Spleen (tissue), 7 donors: ENCODE results near the gene DDX41.
"Not testable (repeated sequence)": the region's sequence is repeated elsewhere in the genome, so short reads cannot be mapped to it uniquely, and the experiment has no call there.

Experiments
- POLR2AphosphoS5 ChIP-seq, 3 donors: sonication (generic); formaldehyde crosslinking; IDR thresholded peaks; one replicate each; pipeline ENCODE4 v1.5.1; 2017; ENCODE audit warnings: antibody characterized with exemption in 3 of 3
- TF ChIP-seq, protein P1 (sequence below), 11 experiments: fragments of 200-600 bp in 7 of 11; fragments of 450-650 bp in 4 of 11; sonication (generic) in 4 of 11; IDR thresholded peaks in 8 of 11; conservative IDR thresholded peaks in 3 of 11; 1 replicate in 7 of 11; 2 replicates in 4 of 11; pipeline versions ENCODE4 v1.4.0 to v1.8.0; 2016 to 2021; ENCODE audit warnings: antibody characterized with exemption in 11 of 11, inconsistent platforms in 4 of 11, mild to moderate bottlenecking in 1 of 11
- donor health status: DM: no; HTN: no; CAD: no; lungs with moderate emphysema.
- donor health status: DM: no; HTN: no; CAD: no.
- donor health status: DM: no; HTN: no; CAD: no.

DNA sequence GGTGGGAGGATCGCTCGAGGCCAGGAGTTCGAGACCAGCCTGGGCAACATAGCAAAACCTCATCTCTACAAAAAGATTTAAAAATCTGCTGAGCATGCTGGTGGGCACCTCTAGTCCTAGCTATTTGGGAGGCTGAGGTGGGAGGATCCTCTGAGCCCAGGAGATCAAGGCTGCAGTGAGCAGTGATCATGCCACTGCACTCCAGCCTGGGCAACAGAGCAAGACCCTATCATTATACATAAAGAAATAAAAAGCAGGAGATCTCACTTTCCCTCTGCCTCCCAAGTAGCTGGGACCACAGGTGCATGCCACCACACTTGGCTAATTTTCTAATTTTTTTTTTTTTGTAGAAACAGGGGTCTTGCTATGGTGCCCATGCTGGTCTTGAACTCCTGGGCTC is 31.0 kb downstream of the DDX41 start:
- TF ChIP-seq POLR2AphosphoS5 (IDR thresholded peaks at IDR 0.05), result not testable (repeated sequence)
- TF ChIP-seq, protein P1, sequence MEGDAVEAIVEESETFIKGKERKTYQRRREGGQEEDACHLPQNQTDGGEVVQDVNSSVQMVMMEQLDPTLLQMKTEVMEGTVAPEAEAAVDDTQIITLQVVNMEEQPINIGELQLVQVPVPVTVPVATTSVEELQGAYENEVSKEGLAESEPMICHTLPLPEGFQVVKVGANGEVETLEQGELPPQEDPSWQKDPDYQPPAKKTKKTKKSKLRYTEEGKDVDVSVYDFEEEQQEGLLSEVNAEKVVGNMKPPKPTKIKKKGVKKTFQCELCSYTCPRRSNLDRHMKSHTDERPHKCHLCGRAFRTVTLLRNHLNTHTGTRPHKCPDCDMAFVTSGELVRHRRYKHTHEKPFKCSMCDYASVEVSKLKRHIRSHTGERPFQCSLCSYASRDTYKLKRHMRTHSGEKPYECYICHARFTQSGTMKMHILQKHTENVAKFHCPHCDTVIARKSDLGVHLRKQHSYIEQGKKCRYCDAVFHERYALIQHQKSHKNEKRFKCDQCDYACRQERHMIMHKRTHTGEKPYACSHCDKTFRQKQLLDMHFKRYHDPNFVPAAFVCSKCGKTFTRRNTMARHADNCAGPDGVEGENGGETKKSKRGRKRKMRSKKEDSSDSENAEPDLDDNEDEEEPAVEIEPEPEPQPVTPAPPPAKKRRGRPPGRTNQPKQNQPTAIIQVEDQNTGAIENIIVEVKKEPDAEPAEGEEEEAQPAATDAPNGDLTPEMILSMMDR (IDR thresholded peaks at IDR 0.05 in 8 of 11, conservative IDR thresholded peaks at IDR 0.05 in 3 of 11), result not testable (repeated sequence)
